ENCODE measurements around the gene TCTN2.

Gene TCTN2

DNA sequence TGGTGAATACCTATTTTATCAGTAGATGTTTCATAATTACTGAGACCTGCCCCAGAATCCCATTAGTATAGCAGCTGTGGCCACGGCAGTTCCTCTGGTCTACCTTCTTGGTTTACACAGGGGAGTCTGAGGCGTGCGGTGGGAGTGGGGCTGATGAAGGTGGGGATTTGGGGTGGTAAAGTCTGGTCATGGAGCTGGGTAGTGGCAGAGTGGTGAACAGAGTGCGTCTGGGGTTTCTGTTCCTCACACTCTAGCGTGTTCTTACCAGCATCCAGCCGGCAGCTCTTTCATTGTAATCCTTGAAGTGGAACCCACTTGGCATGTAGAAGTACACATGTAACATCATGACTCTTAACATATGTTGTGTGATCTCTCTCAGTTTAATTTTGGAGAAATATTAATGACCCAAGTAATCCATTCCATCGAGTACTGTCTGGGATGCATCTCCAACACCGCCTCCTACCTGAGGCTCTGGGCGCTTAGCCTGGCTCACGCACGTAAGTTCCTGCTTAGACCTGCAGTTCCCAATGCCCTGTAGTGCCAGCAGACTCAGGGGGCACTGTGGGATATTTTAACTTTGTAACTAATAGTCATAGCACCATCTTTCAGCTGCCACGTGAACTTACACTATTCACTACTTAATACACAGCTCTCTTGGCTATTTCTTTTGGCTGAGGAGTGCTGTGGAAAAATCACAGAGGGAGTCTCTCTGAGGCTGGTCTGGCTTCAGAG lies 83.3 kb downstream of the TCTN2 start:
- TF ChIP-seq SNAI2 (CRISPR knock-in tag; IDR thresholded peaks at IDR 0.05) (no peak), RARB (CRISPR knock-in tag; IDR thresholded peaks at IDR 0.05) (no peak), ARNTL (CRISPR knock-in tag; IDR thresholded peaks at IDR 0.05; ENCODE audit: borderline replicate concordance, low read depth) (no peak), TCF4 (CRISPR knock-in tag; IDR thresholded peaks at IDR 0.05; ENCODE audit: borderline replicate concordance) (no peak), PPARA (CRISPR knock-in tag; IDR thresholded peaks at IDR 0.05; ENCODE audit: borderline replicate concordance) (no peak), TOX (CRISPR knock-in tag; IDR thresholded peaks at IDR 0.05; ENCODE audit: borderline replicate concordance) (no peak), ZFP3 (CRISPR knock-in tag; IDR thresholded peaks at IDR 0.05) (no peak), BACH2 (CRISPR knock-in tag; IDR thresholded peaks at IDR 0.05; ENCODE audit: borderline replicate concordance) (no peak), ZNF565 (CRISPR knock-in tag; conservative IDR thresholded peaks at IDR 0.05; ENCODE audit: low read depth) (no peak), ZNF8 (CRISPR knock-in tag; IDR thresholded peaks at IDR 0.05) (no peak), ISL1 (CRISPR knock-in tag; IDR thresholded peaks at IDR 0.05) (no peak), ZFP30 (CRISPR knock-in tag; IDR thresholded peaks at IDR 0.05) (no peak), PATZ1 (CRISPR knock-in tag; IDR thresholded peaks at IDR 0.05; ENCODE audit: borderline replicate concordance) (no peak)
- TF ChIP-seq, protein P1, sequence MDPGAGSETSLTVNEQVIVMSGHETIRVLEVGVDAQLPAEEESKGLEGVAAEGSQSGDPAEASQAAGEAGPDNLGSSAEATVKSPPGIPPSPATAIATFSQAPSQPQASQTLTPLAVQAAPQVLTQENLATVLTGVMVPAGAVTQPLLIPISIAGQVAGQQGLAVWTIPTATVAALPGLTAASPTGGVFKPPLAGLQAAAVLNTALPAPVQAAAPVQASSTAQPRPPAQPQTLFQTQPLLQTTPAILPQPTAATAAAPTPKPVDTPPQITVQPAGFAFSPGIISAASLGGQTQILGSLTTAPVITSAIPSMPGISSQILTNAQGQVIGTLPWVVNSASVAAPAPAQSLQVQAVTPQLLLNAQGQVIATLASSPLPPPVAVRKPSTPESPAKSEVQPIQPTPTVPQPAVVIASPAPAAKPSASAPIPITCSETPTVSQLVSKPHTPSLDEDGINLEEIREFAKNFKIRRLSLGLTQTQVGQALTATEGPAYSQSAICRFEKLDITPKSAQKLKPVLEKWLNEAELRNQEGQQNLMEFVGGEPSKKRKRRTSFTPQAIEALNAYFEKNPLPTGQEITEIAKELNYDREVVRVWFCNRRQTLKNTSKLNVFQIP (CRISPR knock-in tag; IDR thresholded peaks at IDR 0.05; ENCODE audit: borderline replicate concordance, low read depth) = no peak
- TF ChIP-seq, protein P2, sequence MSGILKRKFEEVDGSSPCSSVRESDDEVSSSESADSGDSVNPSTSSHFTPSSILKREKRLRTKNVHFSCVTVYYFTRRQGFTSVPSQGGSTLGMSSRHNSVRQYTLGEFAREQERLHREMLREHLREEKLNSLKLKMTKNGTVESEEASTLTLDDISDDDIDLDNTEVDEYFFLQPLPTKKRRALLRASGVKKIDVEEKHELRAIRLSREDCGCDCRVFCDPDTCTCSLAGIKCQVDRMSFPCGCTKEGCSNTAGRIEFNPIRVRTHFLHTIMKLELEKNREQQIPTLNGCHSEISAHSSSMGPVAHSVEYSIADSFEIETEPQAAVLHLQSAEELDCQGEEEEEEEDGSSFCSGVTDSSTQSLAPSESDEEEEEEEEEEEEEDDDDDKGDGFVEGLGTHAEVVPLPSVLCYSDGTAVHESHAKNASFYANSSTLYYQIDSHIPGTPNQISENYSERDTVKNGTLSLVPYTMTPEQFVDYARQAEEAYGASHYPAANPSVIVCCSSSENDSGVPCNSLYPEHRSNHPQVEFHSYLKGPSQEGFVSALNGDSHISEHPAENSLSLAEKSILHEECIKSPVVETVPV (CRISPR knock-in tag; IDR thresholded peaks at IDR 0.05) = no peak
- no peak for ATAC-seq

DNA sequence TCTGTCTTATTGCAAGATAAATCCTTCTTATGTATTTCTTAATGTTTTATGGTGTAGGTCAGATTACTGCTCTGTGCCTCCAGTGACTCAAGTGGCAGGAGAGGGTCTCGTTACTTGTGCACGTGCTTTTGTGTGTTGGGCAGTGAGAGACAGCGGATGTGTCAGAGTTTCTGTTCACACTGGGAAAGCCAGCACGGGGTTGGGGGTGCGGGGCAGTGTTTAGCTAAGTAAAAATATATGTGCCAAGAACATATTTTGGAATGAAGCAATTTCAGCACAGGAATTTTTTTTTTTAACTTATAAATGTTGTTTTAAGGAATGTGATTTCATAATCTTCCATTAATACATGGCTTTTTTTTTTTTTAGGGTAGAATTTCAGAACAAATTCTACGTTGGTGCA lies 86.6 kb downstream of the TCTN2 start:
- TF ChIP-seq CSDC2 (CRISPR knock-in tag; IDR thresholded peaks at IDR 0.05) (no peak), CREB5 (CRISPR knock-in tag; IDR thresholded peaks at IDR 0.05; ENCODE audit: low read depth) (no peak), ZNF8 (CRISPR knock-in tag; IDR thresholded peaks at IDR 0.05) (no peak), ISL1 (CRISPR knock-in tag; IDR thresholded peaks at IDR 0.05) (no peak)
- ATAC-seq = no peak

Data from SK-N-SH treated with all-trans-retinoic acid at 6 μM for 48 hours (cell line).